Activated CD8-positive, alpha-beta memory T cell treated with anti-CD3 and anti-CD28 coated beads, Interleukin-2, amount 50 U/mL, for 48 hours (primary cell): ENCODE data around the gene WWOX.

Experiments
- DNase-seq: peaks from one replicate; pipeline ENCODE4 v3.0.0-alpha.2; 2020

Gene WWOX

GRCh38 chr16:78278056-78278450 lies 178.6 kb downstream of the WWOX start:
- DNase-seq, result no peak

GRCh38 chr16:78281115-78281514 lies 181.7 kb downstream of the WWOX start:
- no peak for DNase-seq

- no peak for DNase-seq
Measured at GRCh38 chr16:78283548-78284251, 184.2 kb downstream of the WWOX start.

GRCh38 chr16:78284326-78284725 lies 184.9 kb downstream of the WWOX start:
- no peak for DNase-seq

GRCh38 chr16:78284957-78285434 lies 185.5 kb downstream of the WWOX start:
- DNase-seq, result no peak

GRCh38 chr16:78285437-78285922 lies 186.0 kb downstream of the WWOX start:
- no peak for DNase-seq

GRCh38 chr16:78286065-78286464 lies 186.6 kb downstream of the WWOX start:
- DNase-seq, result no peak

- DNase-seq, result no peak
Measured at GRCh38 chr16:78288888-78289287, 189.4 kb downstream of the WWOX start.

- no peak for DNase-seq
Measured at GRCh38 chr16:78289373-78289772, 189.9 kb downstream of the WWOX start.

GRCh38 chr16:78289844-78290277 lies 190.4 kb downstream of the WWOX start:
- DNase-seq, result no peak

GRCh38 chr16:78290395-78290794 lies 190.9 kb downstream of the WWOX start:
- no peak for DNase-seq

GRCh38 chr16:78290872-78291591 lies 191.6 kb downstream of the WWOX start:
- no peak for DNase-seq

- no peak for DNase-seq
Measured at GRCh38 chr16:78291604-78292003, 192.2 kb downstream of the WWOX start.

- DNase-seq, result no peak
Measured at GRCh38 chr16:78292086-78292843, 192.8 kb downstream of the WWOX start.

- no peak for DNase-seq
Measured at GRCh38 chr16:78292844-78293380, 193.5 kb downstream of the WWOX start.

GRCh38 chr16:78294538-78295225 lies 195.2 kb downstream of the WWOX start:
- no peak for DNase-seq

- DNase-seq, result no peak
Measured at GRCh38 chr16:78297066-78297666, 197.7 kb downstream of the WWOX start.

GRCh38 chr16:78298986-78299385 lies 199.5 kb downstream of the WWOX start:
- DNase-seq, result no peak

GRCh38 chr16:78300469-78300868 lies 201.0 kb downstream of the WWOX start:
- no peak for DNase-seq

GRCh38 chr16:78303946-78304345 lies 204.5 kb downstream of the WWOX start:
- DNase-seq, result no peak

- no peak for DNase-seq
Measured at GRCh38 chr16:78306361-78306760, 206.9 kb downstream of the WWOX start.
